ENCODE results near the gene NADK.
A peak's percentile ranks its signal among the peaks of the same experiment; 100 is the strongest.

The NADK gene

DNA sequence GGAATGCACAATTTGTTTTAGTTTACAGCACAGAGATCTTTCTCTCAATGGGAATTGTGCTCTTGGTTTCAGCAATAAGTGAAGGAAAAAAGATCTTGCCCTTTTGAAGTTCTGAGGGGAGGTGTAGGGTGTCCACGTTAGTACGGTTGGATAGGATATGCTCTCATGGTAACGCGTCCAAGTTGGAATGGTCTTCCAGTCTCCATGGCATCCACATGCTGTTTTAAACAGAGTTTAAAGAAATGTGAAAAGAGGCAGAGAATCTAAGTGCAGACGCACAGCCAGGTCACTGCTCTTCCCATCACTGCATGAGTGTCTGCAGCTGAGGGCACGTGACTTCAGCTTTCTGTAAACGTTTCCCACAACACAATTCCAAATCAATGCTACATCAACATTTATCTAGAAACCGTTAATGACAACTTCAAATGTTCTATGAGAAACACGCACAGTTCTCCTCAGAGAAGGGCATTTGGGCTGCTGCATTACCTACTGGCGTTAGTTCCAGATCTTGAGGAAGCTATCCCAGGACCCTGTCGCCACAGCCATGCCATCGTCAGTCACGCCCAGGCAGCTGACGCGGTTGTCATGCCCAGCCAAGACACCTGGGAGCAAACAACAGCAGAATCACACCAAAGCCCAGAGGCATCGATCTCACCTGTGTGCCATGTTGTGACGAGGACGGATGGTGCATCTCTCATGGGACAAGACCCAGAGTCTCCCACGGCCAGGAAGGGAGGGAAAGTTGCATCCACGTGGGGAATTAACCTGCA lies 8.8 kb upstream of the NADK start:
- no peak for DNase-seq (ENCODE audit: low read depth)

DNA sequence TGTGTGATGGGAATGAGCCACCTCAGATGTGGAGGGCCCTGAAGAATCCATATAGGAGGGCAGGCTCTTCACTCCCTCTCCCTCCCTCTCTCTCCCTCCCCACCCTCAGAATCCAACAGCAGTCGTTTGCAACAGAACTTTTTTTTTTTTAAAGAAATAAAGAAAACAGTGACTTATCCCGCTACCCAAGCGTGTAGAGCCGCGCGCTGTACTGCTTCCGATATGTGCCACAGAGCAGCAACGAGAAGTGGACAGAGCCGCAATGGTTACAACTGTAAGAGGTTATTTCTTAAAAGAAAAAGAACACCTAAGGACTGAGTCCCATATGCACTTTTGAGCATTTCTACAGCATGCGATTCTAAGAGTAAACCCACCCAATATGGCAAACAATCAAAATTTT lies 7.4 kb upstream of the NADK start:
- no peak for DNase-seq (ENCODE audit: low read depth)

DNA sequence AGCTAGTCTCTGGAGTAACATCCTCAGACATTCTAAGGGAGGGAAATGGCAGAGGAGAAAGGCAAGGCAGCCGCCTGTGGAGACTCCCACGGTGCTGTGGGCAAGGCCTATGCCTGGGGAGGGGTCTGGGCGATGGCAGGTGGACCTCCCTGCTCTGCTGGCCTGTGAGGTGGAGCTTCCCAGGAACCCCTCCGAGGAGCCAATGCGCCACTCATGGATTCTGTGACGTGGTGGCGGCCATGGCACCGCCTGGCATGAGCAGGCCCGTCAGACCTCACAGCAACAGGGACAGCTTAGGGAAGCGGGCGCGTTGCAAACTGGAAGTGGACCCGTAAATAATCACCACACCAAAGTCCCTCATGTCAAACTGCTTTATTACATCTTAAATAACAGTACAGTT lies 6.7 kb upstream of the NADK start:
- no peak for DNase-seq (ENCODE audit: low read depth)

DNA sequence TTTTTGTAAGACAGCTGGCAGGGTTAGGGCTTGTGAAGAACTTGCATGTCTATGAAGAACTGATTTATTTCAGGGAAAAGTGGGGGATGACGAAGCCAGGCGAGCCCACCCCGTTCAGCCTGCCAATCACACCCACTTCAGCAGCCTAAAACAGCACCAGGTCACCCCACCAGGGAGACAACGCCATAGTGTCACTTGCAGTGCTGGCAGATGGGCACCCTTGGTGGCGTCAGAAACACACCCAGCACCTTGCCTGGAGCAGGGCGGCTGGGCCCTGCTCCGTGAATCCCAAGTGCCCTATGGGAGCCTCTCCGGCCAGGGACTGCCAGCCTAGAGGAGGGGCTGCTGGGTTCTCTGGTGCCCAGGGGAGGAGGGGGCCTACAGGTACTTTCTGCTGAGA lies 5.0 kb upstream of the NADK start:
- DNase-seq (ENCODE audit: low read depth): no peak

DNA sequence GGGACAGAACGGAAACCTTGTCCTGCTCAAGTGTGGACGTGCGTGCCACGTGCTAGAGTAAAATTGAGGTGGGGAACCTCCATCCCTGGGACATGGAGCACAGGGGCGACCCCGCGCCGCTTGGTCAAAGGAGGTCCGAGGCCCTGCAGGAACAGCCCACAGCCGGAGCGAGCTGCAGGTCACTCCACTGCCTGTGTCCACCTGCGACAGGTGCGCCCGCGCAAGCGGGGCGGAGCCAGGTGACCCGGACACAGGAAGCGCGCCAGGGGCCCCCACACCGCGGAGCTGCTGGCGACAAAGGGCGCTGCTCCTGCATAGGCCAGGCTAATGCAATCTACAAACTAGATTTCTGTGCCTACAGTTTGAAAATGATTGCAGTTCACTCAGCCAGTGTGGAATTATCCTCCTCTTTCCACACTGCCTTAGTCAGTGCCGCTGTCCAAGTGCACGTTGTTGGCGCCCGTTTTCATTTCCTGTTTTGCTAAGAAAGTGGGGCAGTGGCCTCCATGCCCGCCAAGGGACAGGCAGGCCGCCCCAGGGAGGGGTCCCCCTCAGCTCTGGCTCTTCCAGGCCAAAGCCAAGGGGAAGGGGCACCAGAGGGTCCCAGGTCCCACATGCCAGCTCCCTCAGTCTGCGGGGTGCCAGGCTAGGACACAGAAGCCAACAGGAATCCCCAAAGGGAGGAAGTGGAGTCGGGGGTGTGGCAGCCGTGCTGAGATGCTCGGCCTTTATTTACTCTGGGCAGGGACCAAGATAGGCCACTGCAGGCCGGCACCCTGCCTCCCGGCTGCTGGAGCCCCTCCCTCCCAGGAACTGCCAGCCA lies 4.3 kb upstream of the NADK start:
- DNase-seq (ENCODE audit: low read depth): no peak

DNA sequence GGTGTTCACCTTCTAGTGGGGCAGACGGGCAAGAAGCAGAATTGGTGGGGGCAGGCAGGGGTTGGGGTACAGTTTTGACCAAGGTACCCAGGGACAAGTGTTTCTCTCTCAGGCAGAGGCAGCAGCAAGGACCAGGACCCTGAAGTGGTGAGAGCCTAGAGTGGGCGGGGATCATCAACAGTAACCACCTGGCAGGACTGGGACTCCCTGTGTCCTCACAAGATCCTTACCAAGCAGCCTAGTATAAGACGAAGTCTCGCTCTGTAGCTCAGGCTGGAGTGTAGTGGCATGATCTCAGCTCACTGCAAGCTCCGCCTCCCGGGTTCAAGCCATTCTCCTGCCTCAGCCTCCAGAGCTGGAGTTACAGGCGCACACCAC lies 3.2 kb upstream of the NADK start:
- no peak for DNase-seq (ENCODE audit: low read depth)

DNA sequence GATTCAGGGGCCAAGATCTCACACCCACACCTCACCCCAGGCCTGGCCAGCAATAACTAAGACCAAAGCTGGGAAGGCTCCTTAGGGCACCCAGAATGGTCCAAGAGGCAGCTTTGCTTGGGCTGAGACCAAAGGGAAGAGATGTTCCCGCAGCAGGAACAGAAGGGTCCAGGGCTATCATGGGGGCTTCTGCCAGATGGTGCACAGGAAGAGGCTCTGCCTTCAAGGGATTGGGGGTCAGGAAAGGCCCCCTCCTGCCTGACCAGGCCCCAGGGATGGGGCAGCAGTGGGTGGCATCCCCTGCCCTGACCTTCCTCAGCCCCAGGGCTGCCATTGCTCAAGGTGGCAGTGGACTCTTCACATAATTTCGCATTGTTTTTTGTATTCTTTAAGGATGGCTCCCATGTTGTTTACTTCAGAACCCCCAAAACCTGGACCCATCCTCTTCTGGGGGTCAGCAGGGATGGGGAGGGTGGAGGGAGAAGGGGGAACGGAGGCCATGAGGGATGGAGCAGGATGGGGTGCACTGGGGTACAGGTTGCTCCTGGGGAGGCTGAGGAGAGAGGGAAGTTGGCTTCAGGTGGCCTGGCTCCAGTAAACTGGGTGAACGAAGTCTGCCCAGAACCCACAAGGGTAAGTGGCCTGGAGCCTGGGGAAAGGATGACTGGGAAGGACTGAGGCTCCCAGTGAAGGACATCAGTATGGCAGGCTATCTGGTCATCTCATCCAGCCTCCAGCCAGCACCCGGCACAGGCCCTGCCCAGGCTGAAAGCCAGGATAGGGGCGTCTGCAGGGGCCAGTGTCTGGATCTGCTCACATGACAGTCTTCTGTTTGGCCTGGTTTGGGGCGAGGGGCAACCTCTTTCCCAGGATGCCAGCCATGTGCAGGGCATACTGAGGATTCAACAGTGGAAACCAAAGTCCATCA lies 2.6 kb upstream of the NADK start:
- DNase-seq (ENCODE audit: low read depth): no peak

DNA sequence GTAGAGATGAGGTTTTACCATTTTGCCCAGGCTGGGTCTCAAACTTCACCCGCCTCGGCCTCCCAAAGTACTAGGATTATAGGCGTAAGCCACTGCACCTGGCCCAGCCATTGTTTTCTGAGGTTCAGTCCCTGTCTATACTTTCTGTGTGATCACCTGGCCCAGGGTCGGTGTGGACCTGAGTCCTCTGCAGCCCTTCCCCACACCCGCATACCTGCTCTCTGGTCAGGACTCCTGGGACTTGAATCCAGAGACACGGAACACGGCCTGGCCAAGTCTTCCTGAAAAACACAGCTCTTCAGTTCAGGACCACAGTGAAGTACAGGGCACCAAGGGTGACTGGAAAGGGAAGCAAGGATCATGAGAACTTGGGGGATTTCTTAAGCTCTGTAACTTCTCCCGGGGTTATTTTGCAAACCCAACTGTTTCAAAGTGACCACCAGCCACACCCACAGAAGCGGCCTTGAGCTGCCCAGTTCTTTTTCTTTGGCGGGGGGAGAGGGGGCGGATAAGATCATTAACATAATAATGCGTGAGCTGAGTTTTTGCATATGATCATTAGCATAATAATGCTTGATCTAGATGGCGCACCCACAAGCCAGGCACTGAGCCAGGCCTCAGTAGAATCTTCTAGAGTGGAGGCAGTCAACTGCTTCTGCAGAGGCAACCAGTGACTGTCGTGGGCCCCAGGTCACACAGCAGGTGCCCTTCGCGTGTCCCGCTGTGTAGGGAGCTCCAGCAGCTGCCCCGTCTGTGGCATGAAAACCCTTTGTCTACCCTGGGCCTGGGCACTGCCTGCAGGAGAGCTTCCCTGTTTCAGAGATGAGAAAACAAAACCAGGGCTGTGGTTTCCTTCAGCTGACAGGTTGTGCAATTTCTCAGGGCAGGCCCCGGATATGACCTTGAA lies 1.7 kb upstream of the NADK start:
- peak; percentile 38 for DNase-seq (ENCODE audit: low read depth)

DNA sequence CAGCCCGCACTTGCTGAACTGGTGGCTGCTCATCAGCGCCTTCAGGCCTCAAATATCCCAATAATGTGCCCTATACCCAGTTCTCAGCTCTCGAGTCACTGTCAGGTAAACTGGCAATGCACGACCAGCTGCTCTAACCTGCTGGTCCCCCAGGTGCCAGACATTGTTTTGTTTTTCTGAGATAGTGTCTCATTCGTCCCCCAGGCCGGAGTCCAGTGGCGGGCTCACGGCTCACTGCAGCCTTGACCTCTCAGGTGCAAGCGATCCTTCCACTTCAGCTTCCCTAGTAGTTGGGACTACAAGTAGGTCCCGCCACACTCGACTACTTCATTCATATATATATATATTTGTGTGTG lies 1.0 kb upstream of the NADK start:
- no peak for DNase-seq (ENCODE audit: low read depth)

DNA sequence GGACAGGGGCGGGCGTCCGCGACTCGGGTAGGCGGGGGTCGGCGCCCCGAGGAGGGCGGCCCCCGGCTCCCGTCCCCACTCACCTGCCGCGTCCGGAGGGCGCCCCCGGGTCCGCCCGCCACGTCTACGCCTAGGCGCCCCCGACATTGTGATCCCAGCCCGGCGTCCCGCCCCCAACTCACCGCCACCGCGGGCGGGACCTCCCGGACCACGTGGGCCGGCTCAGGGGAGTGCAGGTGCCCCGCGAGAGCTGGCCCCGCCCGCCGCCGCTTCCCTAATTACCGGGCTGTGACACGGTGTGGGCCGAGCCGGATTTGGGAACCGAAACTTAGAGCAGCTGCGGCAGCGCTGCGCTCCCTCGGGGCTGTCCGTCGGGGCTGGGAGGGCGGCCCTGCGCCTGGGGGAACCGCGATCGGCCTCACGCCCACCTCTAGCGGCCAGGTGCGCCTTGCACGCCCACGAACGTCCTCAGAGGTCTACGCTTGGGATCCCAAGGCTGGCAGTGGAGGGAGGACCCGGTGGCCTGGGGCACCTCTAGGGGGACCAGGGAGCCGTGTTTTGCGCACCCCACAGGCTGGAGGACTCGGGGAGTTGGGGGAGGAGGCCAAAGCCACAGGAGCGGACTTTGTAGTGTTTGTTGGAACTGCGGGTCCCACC lies 521 bp upstream of the NADK start:
- DNase-seq (ENCODE audit: low read depth): peak; percentile 59

DNA sequence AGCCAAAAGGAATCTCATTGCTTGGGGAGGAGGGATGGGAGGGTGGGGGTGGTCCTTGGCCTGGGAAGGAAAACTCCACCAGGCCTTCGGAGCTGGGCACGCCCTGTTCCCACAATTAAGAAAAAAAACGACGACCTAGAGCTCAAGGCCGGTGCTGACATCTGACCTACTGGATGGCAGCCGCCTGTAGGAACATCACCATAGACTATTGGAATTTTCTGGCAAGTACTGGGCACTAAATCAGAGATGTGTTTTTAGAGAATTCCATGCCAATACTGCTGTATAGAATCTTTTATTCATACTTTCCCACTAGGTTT lies 729 bp downstream of the NADK start:
- no peak for DNase-seq (ENCODE audit: low read depth)

DNA sequence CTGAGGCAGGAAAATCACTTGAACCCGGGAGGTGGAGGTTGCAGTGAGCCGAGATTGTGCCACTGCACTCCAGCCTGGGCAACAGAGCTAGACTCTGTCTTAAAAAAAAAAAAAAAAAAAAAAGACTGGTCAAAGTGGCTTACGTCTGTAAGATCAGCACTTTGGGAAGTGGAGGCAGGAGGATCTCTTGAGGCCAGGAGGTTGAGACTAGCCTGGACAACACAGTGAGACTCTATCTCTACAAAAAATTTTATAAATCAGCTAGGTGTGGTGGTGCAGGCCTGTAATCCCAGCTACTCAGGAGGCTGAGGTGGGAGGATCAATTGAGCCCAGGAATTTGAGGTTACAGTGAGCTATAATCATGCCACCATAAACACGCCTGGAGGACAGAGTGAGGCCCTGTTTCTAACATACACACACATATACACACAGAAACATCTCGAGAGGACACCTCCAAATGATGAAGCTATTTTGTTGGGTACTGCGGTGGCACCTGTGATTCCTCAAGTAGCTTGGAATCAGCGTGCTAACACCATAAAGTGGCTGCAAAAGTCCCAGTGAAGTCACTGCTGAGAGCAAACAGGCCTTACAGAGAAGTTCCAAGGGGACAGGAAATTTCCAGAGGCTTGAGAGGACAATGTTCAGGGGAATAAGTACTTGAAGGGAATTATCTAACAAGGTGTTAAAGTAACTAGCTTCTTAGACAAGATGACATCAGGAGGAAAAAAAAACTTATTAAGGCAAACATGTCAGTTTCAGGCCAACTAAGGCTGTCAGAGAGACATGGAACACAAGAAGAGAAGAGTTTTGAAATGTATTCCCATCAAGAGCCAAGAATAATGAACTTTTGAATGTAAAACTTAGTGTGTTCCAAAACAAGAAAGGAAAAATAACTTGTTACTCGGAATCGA lies 1.3 kb downstream of the NADK start:
- DNase-seq (ENCODE audit: low read depth): no peak

DNA sequence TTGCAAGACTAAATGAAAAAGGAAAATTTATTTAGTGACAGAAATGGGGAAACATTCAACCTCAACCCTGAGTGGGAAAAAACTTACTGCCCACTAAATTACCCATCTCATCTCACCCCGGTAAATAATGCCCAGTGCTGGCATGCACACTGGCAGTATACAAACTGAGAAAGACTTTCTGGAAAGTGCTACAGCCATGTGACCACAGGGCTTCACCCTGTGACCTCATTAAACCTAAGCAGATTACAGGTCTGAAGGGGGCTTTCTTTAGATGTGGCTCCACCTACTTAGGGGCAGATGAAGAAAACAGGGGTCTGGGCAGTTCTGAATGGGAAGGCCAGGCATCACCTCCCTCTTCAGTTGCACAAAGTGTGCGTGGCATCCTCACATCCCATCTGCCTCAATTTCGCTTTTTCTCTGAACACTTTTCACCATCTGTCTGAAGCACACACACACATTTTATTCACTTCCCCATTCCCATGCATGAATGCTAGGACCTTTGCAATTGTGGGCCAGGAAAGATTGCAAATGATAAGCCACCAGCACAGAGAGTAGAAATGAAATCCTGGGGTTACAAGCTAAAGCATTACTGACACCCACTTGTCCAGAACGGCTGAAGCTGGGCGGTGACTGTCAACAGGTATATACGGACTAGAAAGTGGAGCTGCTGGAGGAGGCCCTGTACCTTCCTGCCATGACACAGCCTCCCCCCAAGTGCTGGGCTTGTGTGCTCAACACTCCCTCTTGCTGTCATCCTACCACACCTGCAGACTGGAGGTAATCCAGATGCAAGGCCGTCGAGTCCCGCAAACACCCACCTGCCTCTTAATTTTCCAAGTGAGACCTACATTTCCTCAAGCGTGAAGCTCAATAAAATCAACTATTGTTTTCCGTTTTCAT lies 2.7 kb downstream of the NADK start:
- no peak for DNase-seq (ENCODE audit: low read depth)

DNA sequence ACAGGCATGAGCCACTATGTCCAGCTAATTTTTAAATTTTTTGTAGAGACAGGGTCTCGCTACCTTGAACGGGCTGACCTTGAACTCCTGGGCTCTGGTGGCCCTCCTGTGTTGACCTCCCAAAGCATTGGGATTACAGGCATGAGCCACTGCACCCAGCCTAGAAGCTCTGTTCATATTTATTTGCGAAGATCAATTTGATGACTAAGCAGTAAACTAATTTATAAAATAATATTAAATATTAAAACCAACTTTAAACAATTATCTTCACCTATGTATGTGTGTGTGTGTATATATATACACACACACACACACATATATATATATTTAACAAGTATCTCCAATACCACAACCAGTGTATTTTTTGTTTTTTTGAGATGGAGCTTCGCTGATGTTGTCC lies 4.4 kb downstream of the NADK start:
- no peak for DNase-seq (ENCODE audit: low read depth)

DNA sequence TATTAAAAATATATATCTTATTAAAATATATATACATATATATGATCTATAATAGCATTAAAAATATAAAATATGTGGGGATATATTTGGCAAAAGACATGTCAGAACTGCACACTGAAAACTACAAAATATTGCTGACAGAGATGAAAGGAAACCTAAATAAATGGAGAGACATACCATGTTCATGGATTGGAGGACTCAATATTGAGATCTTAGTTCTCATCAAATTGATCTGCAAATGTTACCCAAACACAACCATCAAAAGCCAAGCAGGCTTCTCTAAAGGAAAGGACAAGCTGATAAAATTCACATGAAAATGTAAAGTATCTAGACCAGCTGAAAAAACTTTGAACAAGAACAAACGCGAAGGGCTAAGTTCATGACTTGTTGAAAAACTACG lies 7.2 kb downstream of the NADK start:
- no peak for DNase-seq (ENCODE audit: low read depth)

DNA sequence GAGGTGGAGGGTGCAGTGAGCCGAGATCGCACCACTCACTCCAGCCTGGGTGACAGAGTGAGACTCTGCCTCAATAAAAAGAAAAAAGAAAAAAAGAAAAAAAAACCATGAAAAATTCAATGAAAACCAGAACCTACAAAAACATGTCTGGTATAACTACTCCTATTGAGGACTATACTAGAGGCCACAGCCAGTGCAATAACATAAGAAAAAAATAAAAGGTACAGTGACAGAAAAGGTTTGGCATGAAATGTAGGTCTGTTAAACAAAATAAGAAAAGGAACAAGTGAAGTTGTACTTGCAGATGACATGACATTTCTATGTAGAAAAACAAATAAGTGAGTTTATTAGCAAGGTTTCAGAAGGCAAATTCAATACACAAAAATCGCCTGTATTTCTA lies 8.2 kb downstream of the NADK start:
- DNase-seq (ENCODE audit: low read depth): no peak

DNA sequence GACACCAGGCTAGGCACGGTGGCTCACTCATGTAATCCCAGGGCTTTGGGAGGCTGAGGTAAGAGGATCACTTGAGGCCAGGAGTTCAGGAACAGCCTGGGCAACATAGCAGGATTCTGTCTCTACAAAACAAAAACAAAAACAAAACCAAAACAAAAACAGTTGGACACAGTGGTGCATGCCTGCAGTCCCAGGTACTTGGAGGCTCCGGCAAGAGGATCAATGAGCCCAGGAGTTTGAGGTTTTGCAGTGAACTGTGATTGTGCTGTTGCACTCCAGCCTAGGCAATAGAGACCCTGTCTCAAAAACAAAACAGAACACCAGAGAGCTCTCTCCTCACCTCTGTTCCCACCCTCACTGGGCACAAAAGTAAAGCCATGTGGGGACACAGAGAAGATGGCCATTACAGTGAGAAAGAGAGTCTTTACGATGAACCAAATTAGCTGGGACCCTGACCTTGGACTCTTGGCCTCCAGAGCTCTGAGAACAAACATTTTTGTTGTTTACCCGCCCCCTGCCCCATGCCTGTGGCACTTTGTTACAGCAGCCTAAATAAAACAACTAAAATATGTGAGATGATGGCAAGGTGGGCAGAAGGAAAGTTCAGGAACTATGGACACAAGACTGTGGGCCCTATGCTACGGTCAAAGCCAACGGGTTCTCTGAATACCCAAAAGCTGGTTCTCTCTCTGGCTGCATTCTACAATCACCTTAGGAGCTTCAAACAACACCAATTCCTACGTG lies 9.8 kb downstream of the NADK start:
- DNase-seq (ENCODE audit: low read depth): no peak

DNA sequence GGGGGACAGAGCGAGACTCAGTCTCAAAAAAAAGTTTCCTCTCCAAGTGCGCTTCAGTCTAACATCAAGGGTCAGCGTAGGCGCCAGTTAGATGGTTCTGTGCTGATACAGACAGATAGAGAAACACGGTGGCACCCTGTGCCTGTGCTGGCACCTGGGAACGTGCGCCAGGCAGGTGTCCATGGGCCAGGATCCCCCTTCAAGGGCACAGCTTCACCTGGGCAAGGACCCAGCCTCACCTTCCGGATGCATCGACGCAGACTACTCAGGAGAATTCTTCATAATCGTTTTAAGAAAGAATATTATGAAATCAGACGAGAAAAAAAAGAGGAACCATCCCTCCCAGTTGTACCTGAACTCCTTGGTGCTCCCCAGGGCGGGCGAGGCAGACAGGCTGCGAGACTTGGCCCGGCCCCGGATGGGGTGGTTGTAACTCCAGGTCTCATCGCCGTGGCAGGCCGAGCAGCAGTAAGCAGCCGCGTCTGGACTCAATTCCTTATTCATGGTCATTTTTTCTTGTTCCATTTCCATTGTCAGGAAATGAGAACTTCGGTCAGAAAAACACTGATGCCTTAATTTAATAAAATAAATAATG lies 13.3 kb downstream of the NADK start:
- DNase-seq (ENCODE audit: low read depth): no peak

Measured in stimulated activated CD8-positive, alpha-beta memory T cell treated with anti-CD3 and anti-CD28 coated beads, Interleukin-12 subunit alpha, Interleukin-12 subunit beta, amount 100 ng/mL, for 1 hour (primary cell).